Nephron (organoid): ENCODE results near the gene ELOA.
A peak's percentile ranks its signal among the peaks of the same experiment; 100 is the strongest.

ENCODE experiments used
- H3K27ac Mint-ChIP-seq, 3 experiments: 2 replicates each; pipeline ENCODE4 v1.8.0; 2020; ENCODE audit warnings: mixed read lengths in 3 of 3, mild to moderate bottlenecking in 2 of 3, moderate library complexity in 1 of 3
- H3K27me3 Mint-ChIP-seq: 2 replicates; pipeline ENCODE4 v1.8.0; 2021; ENCODE audit warnings: low read depth, mild to moderate bottlenecking, moderate library complexity, mixed read lengths
- H3K36me3 Mint-ChIP-seq: 2 replicates; pipeline ENCODE4 v1.8.0; 2020; ENCODE audit warnings: low read depth, mixed read lengths
- H3K4me1 Mint-ChIP-seq: 2 replicates; pipeline ENCODE4 v1.8.0; 2020; ENCODE audit warnings: mixed read lengths
- H3K4me3 Mint-ChIP-seq, 3 experiments: 2 replicates each; pipeline ENCODE4 v1.8.0; 2020; ENCODE audit warnings: mild to moderate bottlenecking in 3 of 3, mixed read lengths in 3 of 3, moderate library complexity in 2 of 3
- H3K9me3 Mint-ChIP-seq: 2 replicates; pipeline ENCODE4 v1.8.0; 2020; ENCODE audit warnings: mixed read lengths
- TF ChIP-seq, protein P1 (sequence below), 3 experiments: fragments of 200-600 bp; sonication (generic); IDR thresholded peaks; one replicate each; pipeline ENCODE4 v1.5.0; 2021; ENCODE audit warnings: antibody characterized with exemption in 3 of 3; ENCODE audit not compliant: unreplicated experiment in 3 of 3

ELOA gene

GRCh38 chr1:23805025-23805424 is 61.8 kb downstream of the ELOA start:
- Mint-ChIP-seq H3K27ac (no peak overlapping the region), H3K4me1 (peaks cover 5% of the 10 kb centered on the region), H3K9me3 (no peaks in the 10 kb centered on the region), H3K36me3 (peaks cover 40% of the 10 kb centered on the region), H3K27me3 (peaks cover 3% of the 10 kb centered on the region), H3K4me3 (peak overlapping the region in 1 of 3 experiments; percentile 5)
- TF ChIP-seq, protein P1, sequence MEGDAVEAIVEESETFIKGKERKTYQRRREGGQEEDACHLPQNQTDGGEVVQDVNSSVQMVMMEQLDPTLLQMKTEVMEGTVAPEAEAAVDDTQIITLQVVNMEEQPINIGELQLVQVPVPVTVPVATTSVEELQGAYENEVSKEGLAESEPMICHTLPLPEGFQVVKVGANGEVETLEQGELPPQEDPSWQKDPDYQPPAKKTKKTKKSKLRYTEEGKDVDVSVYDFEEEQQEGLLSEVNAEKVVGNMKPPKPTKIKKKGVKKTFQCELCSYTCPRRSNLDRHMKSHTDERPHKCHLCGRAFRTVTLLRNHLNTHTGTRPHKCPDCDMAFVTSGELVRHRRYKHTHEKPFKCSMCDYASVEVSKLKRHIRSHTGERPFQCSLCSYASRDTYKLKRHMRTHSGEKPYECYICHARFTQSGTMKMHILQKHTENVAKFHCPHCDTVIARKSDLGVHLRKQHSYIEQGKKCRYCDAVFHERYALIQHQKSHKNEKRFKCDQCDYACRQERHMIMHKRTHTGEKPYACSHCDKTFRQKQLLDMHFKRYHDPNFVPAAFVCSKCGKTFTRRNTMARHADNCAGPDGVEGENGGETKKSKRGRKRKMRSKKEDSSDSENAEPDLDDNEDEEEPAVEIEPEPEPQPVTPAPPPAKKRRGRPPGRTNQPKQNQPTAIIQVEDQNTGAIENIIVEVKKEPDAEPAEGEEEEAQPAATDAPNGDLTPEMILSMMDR (IDR thresholded peaks at IDR 0.05; ENCODE audit: unreplicated experiment in 3 of 3) = no peak

DNA sequence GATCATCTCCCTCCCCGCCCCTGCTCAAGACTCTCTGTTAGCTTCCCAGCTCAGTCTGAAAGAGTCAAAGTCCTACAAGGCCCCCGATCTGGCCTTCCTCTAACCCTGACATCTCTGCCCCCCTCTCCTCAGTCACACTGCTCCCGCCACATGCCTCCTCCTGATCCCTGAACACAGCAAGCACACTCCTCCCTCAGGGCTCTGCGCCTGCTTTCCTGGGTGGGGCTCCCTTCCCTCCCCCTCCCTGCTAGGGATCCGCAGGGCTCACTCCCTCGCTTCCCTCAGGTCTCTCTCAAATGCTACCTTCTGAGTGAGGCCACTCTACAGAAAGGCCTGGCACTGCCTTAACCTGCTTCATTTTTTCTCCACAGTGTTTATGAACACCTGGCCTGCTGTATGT is 63.0 kb downstream of the ELOA start:
- Mint-ChIP-seq H3K27me3 (no peaks in the 10 kb centered on the region), H3K4me3 (peak overlapping the region in 1 of 3 experiments; percentile 9), H3K27ac (peak overlapping the region in 1 of 3 experiments; percentile 32), H3K9me3 (no peaks in the 10 kb centered on the region), H3K4me1 (peaks cover 1% of the 10 kb centered on the region), H3K36me3 (peaks cover 42% of the 10 kb centered on the region)
- TF ChIP-seq, protein P1 (IDR thresholded peaks at IDR 0.05; ENCODE audit: unreplicated experiment in 3 of 3) = no peak

- no peak overlapping the region for H3K4me3 Mint-ChIP-seq
- H3K36me3 Mint-ChIP-seq = peaks cover 53% of the 10 kb centered on the region
- no peaks in the 10 kb centered on the region for H3K27me3 Mint-ChIP-seq
- H3K9me3 Mint-ChIP-seq = no peaks in the 10 kb centered on the region
- H3K27ac Mint-ChIP-seq = no peak overlapping the region
- no peaks in the 10 kb centered on the region for H3K4me1 Mint-ChIP-seq
- TF ChIP-seq, protein P1 (IDR thresholded peaks at IDR 0.05; ENCODE audit: unreplicated experiment in 3 of 3) = no peak
These were observed 64.2 kb downstream of the ELOA start for GRCh38 chr1:23807453-23807852.

- TF ChIP-seq, protein P1 (IDR thresholded peaks at IDR 0.05; ENCODE audit: unreplicated experiment in 3 of 3) = peak; percentile 30 to 48 (median 38)
- Mint-ChIP-seq H3K4me1 (no peaks in the 10 kb centered on the region), H3K27ac (no peak overlapping the region), H3K27me3 (no peaks in the 10 kb centered on the region), H3K4me3 (no peak overlapping the region), H3K9me3 (no peaks in the 10 kb centered on the region), H3K36me3 (peaks cover 51% of the 10 kb centered on the region)
These were observed 66.5 kb downstream of the ELOA start for GRCh38 chr1:23809751-23810171.

DNA sequence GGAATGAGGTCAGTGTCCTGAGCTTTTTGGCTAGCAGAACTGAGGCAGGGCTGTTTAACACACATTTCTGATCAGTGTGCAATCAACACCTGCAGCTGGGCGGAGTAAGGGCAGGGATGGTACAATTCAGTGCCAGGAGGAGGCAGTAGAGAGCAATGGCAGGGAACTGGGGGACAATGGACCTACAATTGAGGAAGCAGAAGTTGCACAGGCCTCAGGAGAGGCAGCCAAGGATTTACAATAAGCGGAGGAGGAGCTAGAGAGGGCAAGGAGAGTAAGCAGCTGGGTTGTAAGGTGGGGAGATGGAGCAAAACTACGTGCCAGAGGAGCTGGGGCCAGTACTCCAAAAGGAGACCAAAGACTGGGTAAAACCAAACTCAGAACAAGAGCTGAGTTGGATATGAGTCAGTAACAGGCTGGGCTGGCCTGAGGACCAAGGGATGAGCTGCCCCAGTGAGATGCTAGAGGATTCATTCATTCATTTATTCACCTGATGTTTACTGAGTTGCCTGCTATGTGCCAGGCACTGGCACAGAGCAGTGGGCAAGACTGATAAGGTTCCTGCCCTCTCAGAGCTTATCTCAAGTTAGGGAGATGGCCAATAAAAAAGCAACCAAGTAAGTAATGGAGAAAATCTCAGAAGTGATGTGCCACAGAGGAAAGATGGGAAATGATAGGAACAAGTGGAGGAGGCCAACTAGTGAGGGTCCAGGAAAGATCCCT is 67.7 kb downstream of the ELOA start:
- TF ChIP-seq, protein P1 (IDR thresholded peaks at IDR 0.05; ENCODE audit: unreplicated experiment in 3 of 3) = peak; percentile 40 to 49 (median 43)
- Mint-ChIP-seq H3K36me3 (peaks cover 42% of the 10 kb centered on the region), H3K4me1 (no peaks in the 10 kb centered on the region), H3K9me3 (no peaks in the 10 kb centered on the region), H3K4me3 (no peak overlapping the region), H3K27me3 (no peaks in the 10 kb centered on the region), H3K27ac (no peak overlapping the region)
